MCF 10A (cell line): Measurements from ENCODE around the gene FZR1. TPM values are rescaled to one million over a fixed set of nuclear protein-coding genes. Genes with fewer than 3 reads are reported as not detected.

ENCODE experiments used
- BruUV-seq: library from RNA; stranded (reverse); fragments of 400-500 nt; replicated peaks from 2 replicates; lab custom pipeline; 2021; lab: Mats Ljungman, UMichigan
- CTCF ChIA-PET: fragments of 300-600 bp; sonication (Branson Sonifier 250); formaldehyde crosslinking; extraction: SDS; loops from one replicate; lab custom pipeline; 2021; ENCODE audit warnings: antibody characterized with exemption, inconsistent platforms; lab: Yijun Ruan, JAX
- POLR2A ChIA-PET: fragments of 300-600, 350-650 bp; sonication (Branson Sonifier 250); formaldehyde crosslinking; extraction: SDS; loops from one replicate; lab custom pipeline; 2020; ENCODE audit warnings: antibody characterized with exemption, inconsistent platforms; lab: Yijun Ruan, JAX
- DNase-seq: peaks from one replicate; pipeline ENCODE4 v3.0.0-alpha.2; 2018; ENCODE audit not compliant: unreplicated experiment
- H3K27ac Mint-ChIP-seq: one replicate; pipeline ENCODE4 v1.8.0; 2022; ENCODE audit warnings: mild to moderate bottlenecking, low read depth, mixed read lengths; ENCODE audit not compliant: unreplicated experiment
- H3K27me3 Mint-ChIP-seq: one replicate; pipeline ENCODE4 v1.8.0; 2022; ENCODE audit warnings: mixed read lengths; ENCODE audit not compliant: insufficient read depth, unreplicated experiment
- H3K36me3 Mint-ChIP-seq: one replicate; pipeline ENCODE4 v1.8.0; 2022; ENCODE audit warnings: mild to moderate bottlenecking, moderate library complexity, mixed read lengths; ENCODE audit not compliant: insufficient read depth, unreplicated experiment
- H3K4me1 Mint-ChIP-seq: one replicate; pipeline ENCODE4 v1.8.0; 2022; ENCODE audit warnings: mixed read lengths; ENCODE audit not compliant: insufficient read depth, unreplicated experiment
- H3K4me3 Mint-ChIP-seq: one replicate; pipeline ENCODE4 v1.8.0; 2022; ENCODE audit warnings: mild to moderate bottlenecking, moderate library complexity, mixed read lengths; ENCODE audit not compliant: unreplicated experiment
- H3K9me3 Mint-ChIP-seq: one replicate; pipeline ENCODE4 v1.8.0; 2022; ENCODE audit warnings: mixed read lengths; ENCODE audit not compliant: unreplicated experiment
- intact Hi-C: fragments of 100-400 bp; cut with micrococcal nuclease; formaldehyde crosslinking; loops from 2 replicates; pipeline ENCODE4 v1.14.1; 2022
- total RNA-seq: library from RNA; stranded (reverse); gene quantifications from 2 replicates; pipeline ENCODE4 v1.2.3, GENCODE V29; 2022
- TF ChIP-seq, protein P1 (sequence below): fragments of 200-600 bp; IDR thresholded peaks from one replicate; pipeline ENCODE4 v1.8.0; 2022; ENCODE audit warnings: antibody characterized with exemption, mild to moderate bottlenecking; ENCODE audit not compliant: unreplicated experiment

The FZR1 gene
- total RNA-seq, 1 experiment from 2014 or later, result 48.9 TPM

DNA sequence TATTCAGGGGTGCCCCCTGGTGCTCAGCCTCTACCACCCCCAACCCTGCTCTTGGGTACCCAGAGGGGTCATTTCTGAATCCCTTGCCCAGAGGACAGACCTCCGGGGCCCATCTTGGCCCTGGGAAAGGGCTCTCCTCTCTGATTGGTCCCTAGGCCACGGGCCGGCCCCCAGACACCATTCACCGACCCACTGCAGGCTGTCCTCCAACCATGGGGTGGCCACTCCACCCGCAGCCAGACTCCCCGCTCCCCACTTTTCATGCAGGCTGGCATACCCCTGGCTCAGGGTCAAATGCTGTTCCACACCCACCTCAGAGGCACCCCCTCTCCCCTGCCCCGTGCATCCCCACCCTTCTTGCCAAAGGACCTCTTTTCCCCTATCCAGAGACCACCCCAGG lies 40.6 kb upstream of the FZR1 start:
- Mint-ChIP-seq H3K27me3 (no peaks in the 10 kb centered on the region), H3K9me3 (no peaks in the 10 kb centered on the region), H3K4me3 (no peak overlapping the region), H3K4me1 (peaks cover 2% of the 10 kb centered on the region), H3K27ac (no peak overlapping the region), H3K36me3 (peaks cover 74% of the 10 kb centered on the region)
- TF ChIP-seq, protein P1, sequence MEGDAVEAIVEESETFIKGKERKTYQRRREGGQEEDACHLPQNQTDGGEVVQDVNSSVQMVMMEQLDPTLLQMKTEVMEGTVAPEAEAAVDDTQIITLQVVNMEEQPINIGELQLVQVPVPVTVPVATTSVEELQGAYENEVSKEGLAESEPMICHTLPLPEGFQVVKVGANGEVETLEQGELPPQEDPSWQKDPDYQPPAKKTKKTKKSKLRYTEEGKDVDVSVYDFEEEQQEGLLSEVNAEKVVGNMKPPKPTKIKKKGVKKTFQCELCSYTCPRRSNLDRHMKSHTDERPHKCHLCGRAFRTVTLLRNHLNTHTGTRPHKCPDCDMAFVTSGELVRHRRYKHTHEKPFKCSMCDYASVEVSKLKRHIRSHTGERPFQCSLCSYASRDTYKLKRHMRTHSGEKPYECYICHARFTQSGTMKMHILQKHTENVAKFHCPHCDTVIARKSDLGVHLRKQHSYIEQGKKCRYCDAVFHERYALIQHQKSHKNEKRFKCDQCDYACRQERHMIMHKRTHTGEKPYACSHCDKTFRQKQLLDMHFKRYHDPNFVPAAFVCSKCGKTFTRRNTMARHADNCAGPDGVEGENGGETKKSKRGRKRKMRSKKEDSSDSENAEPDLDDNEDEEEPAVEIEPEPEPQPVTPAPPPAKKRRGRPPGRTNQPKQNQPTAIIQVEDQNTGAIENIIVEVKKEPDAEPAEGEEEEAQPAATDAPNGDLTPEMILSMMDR, result no peak
- no peak for DNase-seq
- CTCF ChIA-PET, result interaction anchor here (0.7 to 1.3 kb wide), 3 partner anchors 36 to 393 kb away, joined by 4 to 5 read pairs (median 4); no protein-coding TSS in a partner anchor
- intact Hi-C loops, result no loop called here
- no TSS peak for BruUV-seq
- POLR2A ChIA-PET, result interaction anchor here (0.6 to 2.3 kb wide), 3 partner anchors 129 to 139 kb away, joined by 3 to 6 read pairs (median 5); no protein-coding TSS in a partner anchor

DNA sequence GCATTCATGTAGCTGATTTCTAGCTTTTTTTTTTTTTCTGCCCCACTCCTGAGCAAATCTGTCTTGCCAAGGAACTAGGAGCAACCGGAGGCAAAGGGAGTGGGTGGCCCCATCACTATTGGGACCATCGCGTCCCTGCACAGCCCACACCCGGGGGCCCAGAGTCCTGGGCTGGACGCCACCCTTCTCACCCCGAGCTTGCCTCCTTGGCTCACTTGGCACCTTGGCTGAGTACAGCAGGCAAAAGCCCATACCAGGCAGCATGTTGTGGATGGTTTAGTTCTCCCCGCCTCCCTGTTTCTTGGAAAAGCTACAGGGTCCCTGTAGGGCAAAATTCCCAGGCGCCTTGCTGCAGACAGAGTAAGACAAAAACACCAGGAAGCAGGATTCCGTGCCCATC lies 39.5 kb upstream of the FZR1 start:
- H3K27ac Mint-ChIP-seq, result no peak overlapping the region
- intact Hi-C loops, result no loop called here
- POLR2A ChIA-PET, result interaction anchor here (0.7 to 2.3 kb wide), 3 partner anchors 12 to 140 kb away, joined by 3 to 6 read pairs (median 5); no protein-coding TSS in a partner anchor
- no peak overlapping the region for H3K4me3 Mint-ChIP-seq
- CTCF ChIA-PET, result interaction anchor here (1.3 kb wide), 1 partner anchor 37 kb away, joined by 4 read pairs; no protein-coding TSS in a partner anchor
- no peak for DNase-seq
- peaks cover 64% of the 10 kb centered on the region for H3K36me3 Mint-ChIP-seq
- no peaks in the 10 kb centered on the region for H3K9me3 Mint-ChIP-seq
- BruUV-seq, result no TSS peak
- H3K4me1 Mint-ChIP-seq, result peaks cover 6% of the 10 kb centered on the region
- TF ChIP-seq, protein P1, result no peak
- H3K27me3 Mint-ChIP-seq, result no peaks in the 10 kb centered on the region

DNA sequence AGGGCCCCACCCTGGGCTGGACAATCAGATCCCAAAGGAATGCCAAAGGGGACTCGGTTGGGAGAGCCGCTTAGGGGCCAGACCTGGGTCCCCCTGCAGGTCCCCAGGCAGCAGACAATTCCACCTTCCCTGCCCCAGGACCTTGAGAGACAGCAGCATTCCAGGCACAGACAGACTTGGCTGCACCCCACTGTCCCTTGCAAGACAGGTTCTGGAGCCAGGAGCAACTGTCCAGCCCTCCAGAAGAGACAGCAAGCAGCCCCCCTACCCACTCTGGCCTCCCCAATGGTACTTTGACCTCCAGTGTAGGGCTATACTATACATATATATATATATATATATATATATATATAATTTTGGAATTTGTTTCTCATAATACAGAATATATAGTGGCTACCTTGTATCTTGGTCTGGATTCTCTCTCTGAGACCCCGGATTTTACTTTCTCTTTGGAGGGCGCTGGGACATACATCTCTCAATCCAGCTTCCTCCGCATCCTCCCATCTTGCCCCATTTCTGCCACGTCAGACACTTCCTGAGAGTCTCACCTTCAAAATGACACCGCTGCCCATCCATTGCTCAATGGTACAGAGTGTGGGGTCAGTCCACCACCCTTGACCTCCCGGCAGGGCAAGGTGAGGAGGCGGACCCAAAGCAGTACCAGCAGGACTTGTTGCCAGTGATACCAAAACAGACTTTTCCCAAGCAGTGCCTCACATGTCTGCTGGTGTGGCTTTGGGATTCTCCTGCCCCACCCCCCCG lies 38.5 kb upstream of the FZR1 start:
- ChIA-PET CTCF (no interaction called here), POLR2A (interaction anchor here (2.3 kb wide), 1 partner anchor 131 kb away, joined by 5 read pairs; no protein-coding TSS in a partner anchor)
- Mint-ChIP-seq H3K4me1 (peaks cover 6% of the 10 kb centered on the region), H3K9me3 (no peaks in the 10 kb centered on the region), H3K36me3 (peaks cover 58% of the 10 kb centered on the region), H3K27me3 (no peaks in the 10 kb centered on the region), H3K27ac (no peak overlapping the region), H3K4me3 (no peak overlapping the region)
- no peak for DNase-seq
- TF ChIP-seq, protein P1, result no peak
- intact Hi-C loops, result no loop called here
- no TSS peak for BruUV-seq

DNA sequence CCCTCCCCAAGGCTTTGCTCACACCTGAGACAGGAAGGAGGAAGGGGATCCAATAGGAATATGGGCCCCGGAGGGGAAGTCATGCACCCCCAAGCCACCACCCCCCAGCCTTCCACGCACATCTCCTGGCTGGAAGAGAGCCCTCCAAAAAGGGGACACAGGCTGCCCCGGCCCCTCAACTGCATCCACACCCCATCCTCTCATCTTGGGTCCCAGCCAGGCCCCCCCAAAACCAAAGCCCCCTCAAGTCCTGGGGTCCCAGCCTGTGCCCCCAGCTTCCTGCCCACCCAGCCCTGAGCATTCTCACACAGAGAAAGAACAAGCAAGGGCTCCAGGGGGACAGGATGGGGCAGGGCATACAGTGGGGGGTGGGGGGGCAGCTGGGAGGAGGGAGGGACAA lies 37.9 kb upstream of the FZR1 start:
- Mint-ChIP-seq H3K9me3 (no peaks in the 10 kb centered on the region), H3K4me3 (no peak overlapping the region), H3K27me3 (no peaks in the 10 kb centered on the region), H3K27ac (no peak overlapping the region), H3K36me3 (peaks cover 53% of the 10 kb centered on the region), H3K4me1 (peaks cover 6% of the 10 kb centered on the region)
- BruUV-seq, result no TSS peak
- ChIA-PET POLR2A (no interaction called here), CTCF (no interaction called here)
- TF ChIP-seq, protein P1, result no peak
- intact Hi-C loops, result no loop called here
- no peak for DNase-seq
